GM23338 (cell line): ENCODE data around the gene RASL10B. TPM values are rescaled to one million over a fixed set of nuclear protein-coding genes. Genes with fewer than 3 reads are reported as not detected.
A peak's percentile ranks its signal among the peaks of the same experiment; 100 is the strongest.

ENCODE experiments used
- ATAC-seq: fragments of 200-7000 bp; cut with Tn5 transposase; 3 replicates; pipeline ENCODE4 v1.9.1; 2020
- DNase-seq: peaks from one replicate; pipeline ENCODE4 v3.0.0-alpha.2; 2015; ENCODE audit warnings: low spot score
- H2AFZ ChIP-seq: fragments of 200-600 bp; sonication (generic); 2 replicates; pipeline ENCODE4 v1.8.0; 2016; ENCODE audit warnings: antibody characterized with exemption, mild to moderate bottlenecking, moderate library complexity
- H3F3A ChIP-seq: fragments of 200-600 bp; sonication (generic); replicated peaks from 2 replicates; pipeline ENCODE4 v1.8.0; 2017; ENCODE audit warnings: antibody characterized with exemption, mixed run types, low read depth
- H3K27ac ChIP-seq: fragments of 200-600 bp; sonication (generic); 2 replicates; pipeline ENCODE4 v1.6.1; 2016; ENCODE audit warnings: low read depth
- H3K27me3 ChIP-seq: fragments of 200-600 bp; sonication (generic); 2 replicates; pipeline ENCODE4 v1.8.0; 2016; ENCODE audit warnings: mild to moderate bottlenecking, mixed run types, moderate library complexity; ENCODE audit not compliant: insufficient read depth
- H3K36me3 ChIP-seq: fragments of 200-600 bp; sonication (generic); 2 replicates; pipeline ENCODE4 v1.8.0; 2016; ENCODE audit warnings: mild to moderate bottlenecking; ENCODE audit not compliant: insufficient read depth
- H3K4me1 ChIP-seq: fragments of 200-600 bp; sonication (generic); 2 replicates; pipeline ENCODE4 v1.8.0; 2016; ENCODE audit warnings: mild to moderate bottlenecking, moderate library complexity; ENCODE audit not compliant: insufficient read depth
- H3K4me2 ChIP-seq: fragments of 200-600 bp; sonication (generic); 2 replicates; pipeline ENCODE4 v1.7.1; 2017; ENCODE audit warnings: mixed run types
- H3K4me3 ChIP-seq: fragments of 200-600 bp; sonication (generic); 2 replicates; pipeline ENCODE4 v1.6.1; 2016; ENCODE audit warnings: mixed run types
- H3K79me2 ChIP-seq: fragments of 200-600 bp; sonication (generic); replicated peaks from 2 replicates; pipeline ENCODE4 v1.8.0; 2017; ENCODE audit warnings: mild to moderate bottlenecking; ENCODE audit not compliant: insufficient read depth
- H3K9me2 ChIP-seq: fragments of 200-600 bp; sonication (generic); 2 replicates; pipeline ENCODE4 v1.8.0; 2017; ENCODE audit not compliant: insufficient read depth
- H4K20me1 ChIP-seq: fragments of 200-600 bp; sonication (generic); replicated peaks from 2 replicates; pipeline ENCODE4 v1.8.0; 2017; ENCODE audit warnings: mild to moderate bottlenecking; ENCODE audit not compliant: insufficient read depth
- H3K27ac Mint-ChIP-seq: 2 replicates; pipeline ENCODE4 v1.8.0; 2020; ENCODE audit warnings: inconsistent platforms, mild to moderate bottlenecking, moderate library complexity, mixed read lengths
- H3K27me3 Mint-ChIP-seq: 3 replicates; pipeline ENCODE4 v1.8.0; 2022; ENCODE audit warnings: low read depth, mild to moderate bottlenecking, moderate library complexity, mixed read lengths, inconsistent platforms; ENCODE audit not compliant: insufficient read depth, poor library complexity
- H3K36me3 Mint-ChIP-seq: 3 replicates; pipeline ENCODE4 v1.8.0; 2021; ENCODE audit warnings: low read depth, mild to moderate bottlenecking, inconsistent platforms, moderate library complexity, mixed read lengths
- H3K4me1 Mint-ChIP-seq: 3 replicates; pipeline ENCODE4 v1.8.0; 2020; ENCODE audit warnings: mild to moderate bottlenecking, inconsistent platforms, mixed read lengths
- H3K4me3 Mint-ChIP-seq: 3 replicates; pipeline ENCODE4 v1.8.0; 2021; ENCODE audit warnings: moderate library complexity, mild to moderate bottlenecking, inconsistent platforms, mixed read lengths
- H3K9me3 Mint-ChIP-seq: 3 replicates; pipeline ENCODE4 v1.8.0; 2020; ENCODE audit warnings: moderate library complexity, mild to moderate bottlenecking, inconsistent platforms, mixed read lengths
- CREB1 ChIP-seq: fragments of 250-450 bp; sonication (Bioruptor Pico); IDR thresholded peaks from 2 replicates; pipeline ENCODE4 v1.5.0; 2020; ENCODE audit warnings: low read depth, mild to moderate bottlenecking, moderate library complexity
- CTCF ChIP-seq, 2 experiments: fragments of 200-600 bp in 1 of 2; sonication (generic) in 1 of 2; conservative IDR thresholded peaks; 2 replicates each; pipeline versions ENCODE4 v1.5.1 to v1.6.1; 2016 to 2017; ENCODE audit warnings: antibody characterized with exemption in 2 of 2, low read depth in 2 of 2, mild to moderate bottlenecking in 2 of 2, moderate library complexity in 1 of 2
- ETS1 ChIP-seq: IDR thresholded peaks from 2 replicates; pipeline ENCODE4 v1.6.1; 2016; ENCODE audit warnings: antibody characterized with exemption
- EZH2phosphoT487 ChIP-seq: fragments of 200-600 bp; sonication (generic); IDR thresholded peaks from one replicate; pipeline ENCODE4 v1.8.1; 2018; ENCODE audit warnings: antibody characterized with exemption; ENCODE audit not compliant: unreplicated experiment
- POLR2AphosphoS5 ChIP-seq: IDR thresholded peaks from 2 replicates; pipeline ENCODE4 v1.6.1; 2016; ENCODE audit warnings: antibody characterized with exemption, low read depth
- STAT1 ChIP-seq: IDR thresholded peaks from one replicate; pipeline ENCODE4 v1.6.1; 2016; ENCODE audit warnings: antibody characterized with exemption; ENCODE audit not compliant: unreplicated experiment
- ZNF331 ChIP-seq: fragments of 250-450 bp; sonication (Bioruptor Pico); IDR thresholded peaks from 2 replicates; pipeline ENCODE4 v1.5.0; 2020; ENCODE audit warnings: low read depth, mild to moderate bottlenecking, moderate library complexity
- polyA plus RNA-seq: library from polyadenylated mRNA; unstranded; fragments of >200 nt; fragmentation: Nextera tagmentation; extraction: Ambion mirVana; gene quantifications from 2 replicates; pipeline ENCODE4 v1.2.1, GENCODE V29; 2016
- total RNA-seq: library from RNA; depleted of rRNA; stranded (reverse); fragments of >200 nt; shearing (Covaris generic); gene quantifications from 2 replicates; pipeline ENCODE4 v1.2.3, GENCODE V29; 2014
- TF ChIP-seq, protein P1 (sequence below): fragments of 250-450 bp; sonication (Bioruptor Pico); IDR thresholded peaks from 2 replicates; pipeline ENCODE4 v1.5.0; 2020; ENCODE audit warnings: mild to moderate bottlenecking, moderate library complexity

RASL10B gene
- total and polyA plus RNA-seq, 2 experiments from 2014 or later: 7.1 to 26.2 TPM

DNA sequence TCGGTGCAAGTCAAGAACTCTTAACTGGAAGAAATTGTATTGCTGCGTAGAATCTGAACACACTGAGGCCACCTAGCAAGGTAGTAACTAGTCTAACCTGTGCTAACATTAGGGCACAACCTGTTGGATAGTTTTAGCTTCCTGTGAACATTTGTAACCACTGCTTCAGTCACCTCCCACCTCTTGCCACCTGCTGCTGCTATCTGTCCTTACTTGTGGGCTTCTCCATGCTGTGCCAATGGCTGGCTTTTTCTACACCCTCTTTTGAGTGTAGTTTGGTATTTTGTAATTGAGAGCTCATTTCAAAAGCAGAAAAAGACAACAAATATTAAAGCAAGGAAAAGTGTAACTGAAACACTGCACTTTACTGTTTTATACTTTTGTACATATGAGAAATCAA lies 7.7 kb upstream of the RASL10B start (continued):
- TF ChIP-seq, protein P1, sequence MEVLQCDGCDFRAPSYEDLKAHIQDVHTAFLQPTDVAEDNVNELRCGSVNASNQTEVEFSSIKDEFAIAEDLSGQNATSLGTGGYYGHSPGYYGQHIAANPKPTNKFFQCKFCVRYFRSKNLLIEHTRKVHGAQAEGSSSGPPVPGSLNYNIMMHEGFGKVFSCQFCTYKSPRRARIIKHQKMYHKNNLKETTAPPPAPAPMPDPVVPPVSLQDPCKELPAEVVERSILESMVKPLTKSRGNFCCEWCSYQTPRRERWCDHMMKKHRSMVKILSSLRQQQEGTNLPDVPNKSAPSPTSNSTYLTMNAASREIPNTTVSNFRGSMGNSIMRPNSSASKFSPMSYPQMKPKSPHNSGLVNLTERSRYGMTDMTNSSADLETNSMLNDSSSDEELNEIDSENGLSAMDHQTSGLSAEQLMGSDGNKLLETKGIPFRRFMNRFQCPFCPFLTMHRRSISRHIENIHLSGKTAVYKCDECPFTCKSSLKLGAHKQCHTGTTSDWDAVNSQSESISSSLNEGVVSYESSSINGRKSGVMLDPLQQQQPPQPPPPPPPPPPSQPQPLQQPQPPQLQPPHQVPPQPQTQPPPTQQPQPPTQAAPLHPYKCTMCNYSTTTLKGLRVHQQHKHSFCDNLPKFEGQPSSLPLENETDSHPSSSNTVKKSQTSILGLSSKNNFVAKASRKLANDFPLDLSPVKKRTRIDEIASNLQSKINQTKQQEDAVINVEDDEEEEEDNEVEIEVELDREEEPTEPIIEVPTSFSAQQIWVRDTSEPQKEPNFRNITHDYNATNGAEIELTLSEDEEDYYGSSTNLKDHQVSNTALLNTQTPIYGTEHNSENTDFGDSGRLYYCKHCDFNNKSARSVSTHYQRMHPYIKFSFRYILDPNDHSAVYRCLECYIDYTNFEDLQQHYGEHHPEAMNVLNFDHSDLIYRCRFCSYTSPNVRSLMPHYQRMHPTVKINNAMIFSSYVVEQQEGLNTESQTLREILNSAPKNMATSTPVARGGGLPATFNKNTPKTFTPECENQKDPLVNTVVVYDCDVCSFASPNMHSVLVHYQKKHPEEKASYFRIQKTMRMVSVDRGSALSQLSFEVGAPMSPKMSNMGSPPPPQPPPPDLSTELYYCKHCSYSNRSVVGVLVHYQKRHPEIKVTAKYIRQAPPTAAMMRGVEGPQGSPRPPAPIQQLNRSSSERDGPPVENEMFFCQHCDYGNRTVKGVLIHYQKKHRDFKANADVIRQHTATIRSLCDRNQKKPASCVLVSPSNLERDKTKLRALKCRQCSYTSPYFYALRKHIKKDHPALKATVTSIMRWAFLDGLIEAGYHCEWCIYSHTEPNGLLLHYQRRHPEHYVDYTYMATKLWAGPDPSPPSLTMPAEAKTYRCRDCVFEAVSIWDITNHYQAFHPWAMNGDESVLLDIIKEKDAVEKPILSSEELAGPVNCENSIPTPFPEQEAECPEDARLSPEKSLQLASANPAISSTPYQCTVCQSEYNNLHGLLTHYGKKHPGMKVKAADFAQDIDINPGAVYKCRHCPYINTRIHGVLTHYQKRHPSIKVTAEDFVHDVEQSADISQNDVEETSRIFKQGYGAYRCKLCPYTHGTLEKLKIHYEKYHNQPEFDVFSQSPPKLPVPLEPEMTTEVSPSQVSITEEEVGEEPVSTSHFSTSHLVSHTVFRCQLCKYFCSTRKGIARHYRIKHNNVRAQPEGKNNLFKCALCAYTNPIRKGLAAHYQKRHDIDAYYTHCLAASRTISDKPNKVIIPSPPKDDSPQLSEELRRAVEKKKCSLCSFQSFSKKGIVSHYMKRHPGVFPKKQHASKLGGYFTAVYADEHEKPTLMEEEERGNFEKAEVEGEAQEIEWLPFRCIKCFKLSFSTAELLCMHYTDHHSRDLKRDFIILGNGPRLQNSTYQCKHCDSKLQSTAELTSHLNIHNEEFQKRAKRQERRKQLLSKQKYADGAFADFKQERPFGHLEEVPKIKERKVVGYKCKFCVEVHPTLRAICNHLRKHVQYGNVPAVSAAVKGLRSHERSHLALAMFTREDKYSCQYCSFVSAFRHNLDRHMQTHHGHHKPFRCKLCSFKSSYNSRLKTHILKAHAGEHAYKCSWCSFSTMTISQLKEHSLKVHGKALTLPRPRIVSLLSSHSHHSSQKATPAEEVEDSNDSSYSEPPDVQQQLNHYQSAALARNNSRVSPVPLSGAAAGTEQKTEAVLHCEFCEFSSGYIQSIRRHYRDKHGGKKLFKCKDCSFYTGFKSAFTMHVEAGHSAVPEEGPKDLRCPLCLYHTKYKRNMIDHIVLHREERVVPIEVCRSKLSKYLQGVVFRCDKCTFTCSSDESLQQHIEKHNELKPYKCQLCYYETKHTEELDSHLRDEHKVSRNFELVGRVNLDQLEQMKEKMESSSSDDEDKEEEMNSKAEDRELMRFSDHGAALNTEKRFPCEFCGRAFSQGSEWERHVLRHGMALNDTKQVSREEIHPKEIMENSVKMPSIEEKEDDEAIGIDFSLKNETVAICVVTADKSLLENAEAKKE (CRISPR knock-in tag): no peak

DNA sequence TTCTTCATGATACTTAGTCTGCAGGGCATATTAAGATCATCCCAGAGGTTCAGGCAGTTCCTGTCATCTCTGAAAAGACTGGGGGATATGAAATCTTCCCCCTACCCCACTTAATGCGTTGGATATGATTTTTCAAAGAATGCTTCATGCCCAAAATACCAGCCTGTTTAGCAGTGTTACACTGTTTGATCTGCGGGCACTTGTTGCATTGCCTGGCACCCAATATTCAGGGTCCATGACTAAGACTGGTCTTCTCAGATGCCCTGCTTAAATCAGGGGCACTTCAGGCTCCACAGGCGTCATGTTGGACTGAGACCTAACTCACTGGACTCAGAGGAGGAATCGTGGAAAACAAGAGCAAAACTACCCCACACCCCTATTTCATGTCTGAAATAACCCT lies 6.4 kb upstream of the RASL10B start:
- no peaks in the 10 kb centered on the region for H3K27me3 ChIP-seq
- H3K4me1 Mint-ChIP-seq: peaks cover 27% of the 10 kb centered on the region
- peaks cover 16% of the 10 kb centered on the region for H3K36me3 ChIP-seq
- H3K27ac ChIP-seq: peak overlapping the region; percentile 50; the same call in 1 of the 2 replicates
- H3F3A ChIP-seq: no peaks in the 10 kb centered on the region
- DNase-seq (no peak), ATAC-seq (no peak)
- H3K4me3 ChIP-seq: no peak overlapping the region
- H3K27me3 Mint-ChIP-seq: peaks cover 2% of the 10 kb centered on the region
- no peak overlapping the region for H3K27ac Mint-ChIP-seq
- H3K36me3 Mint-ChIP-seq: peaks cover 21% of the 10 kb centered on the region
- H3K4me2 ChIP-seq: no peak overlapping the region
- peaks cover 17% of the 10 kb centered on the region for H3K4me1 ChIP-seq
- H3K9me2 ChIP-seq: no peaks in the 10 kb centered on the region
- no peaks in the 10 kb centered on the region for H3K79me2 ChIP-seq
- H4K20me1 ChIP-seq: peaks cover 5% of the 10 kb centered on the region
- no peak overlapping the region for H2AFZ ChIP-seq
- no peak overlapping the region for H3K4me3 Mint-ChIP-seq
- no peaks in the 10 kb centered on the region for H3K9me3 Mint-ChIP-seq
- no peak for TF ChIP-seq ZNF331 (CRISPR knock-in tag)
- TF ChIP-seq CTCF (conservative IDR thresholded peaks at IDR 0.05; ENCODE audit: low read depth in 2 of 2): no peak
- TF ChIP-seq POLR2AphosphoS5: no peak
- no peak for TF ChIP-seq CREB1 (CRISPR knock-in tag)
- no peak for TF ChIP-seq STAT1
- TF ChIP-seq EZH2phosphoT487: no peak
- no peak for TF ChIP-seq ETS1
